DOHH2 (cell line): Measurements from ENCODE around the gene EIF5A.

Experiments used
- CTCF ChIP-seq: fragments of 200-600 bp; sonication (generic); IDR thresholded peaks from one replicate; pipeline ENCODE4 v1.5.1; 2014; ENCODE audit warnings: antibody characterized with exemption, mild to moderate bottlenecking, low read depth, low read length; ENCODE audit not compliant: poor library complexity, severe bottlenecking
- EZH2phosphoT487 ChIP-seq: fragments of 200-600 bp; sonication (generic); IDR thresholded peaks from 2 replicates; pipeline ENCODE4 v1.6.1; 2017; ENCODE audit warnings: borderline replicate concordance, mild to moderate bottlenecking, antibody characterized with exemption, low read length, moderate library complexity, mixed read lengths

GRCh38 chr17:7295230-7296180 lies 11.9 kb upstream of the EIF5A start:
- TF ChIP-seq CTCF (no peak), EZH2phosphoT487 (no peak)
